NCI-H460 (cell line): ENCODE results near the gene MPV17L2. TPM values are rescaled to one million over a fixed set of nuclear protein-coding genes. Genes with fewer than 3 reads are reported as not detected.

Experiments
- DNase-seq: peaks from one replicate; pipeline ENCODE4 v3.0.0-alpha.2; 2016; ENCODE audit warnings: low read depth; ENCODE audit errors: extremely low read depth
- total RNA-seq: library from RNA; depleted of rRNA; stranded (reverse); fragments of >200 nt; shearing (Covaris generic); gene quantifications from 2 replicates; pipeline ENCODE4 v1.2.3, GENCODE V29; 2014

Gene MPV17L2
- total RNA-seq, 1 experiment from 2014 or later, result 7.6 TPM

DNA sequence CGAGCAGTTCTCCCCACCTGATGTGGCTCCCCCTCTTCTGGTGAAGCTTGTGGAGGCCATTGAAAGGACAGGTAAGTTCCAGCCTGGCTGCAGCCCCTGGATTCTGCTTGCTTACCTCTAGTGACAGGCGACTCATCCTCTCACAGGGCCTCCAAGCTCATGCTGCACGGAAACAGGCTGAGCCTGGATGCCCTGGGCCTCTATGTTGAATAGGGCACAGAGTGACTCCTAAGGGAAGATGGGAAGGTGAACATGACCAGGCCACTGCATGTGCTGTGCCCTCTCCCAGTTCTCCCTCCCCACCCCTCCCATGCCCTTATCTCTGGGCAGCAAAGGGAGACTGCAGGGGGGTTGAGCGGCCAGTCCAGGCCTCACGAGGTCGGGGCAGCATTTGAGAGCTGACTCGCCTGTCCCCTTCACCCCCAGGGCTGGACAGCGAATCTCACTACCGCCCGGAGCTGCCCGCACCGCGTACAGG is 32.5 kb upstream of the MPV17L2 start:
- DNase-seq, result no peak

DNA sequence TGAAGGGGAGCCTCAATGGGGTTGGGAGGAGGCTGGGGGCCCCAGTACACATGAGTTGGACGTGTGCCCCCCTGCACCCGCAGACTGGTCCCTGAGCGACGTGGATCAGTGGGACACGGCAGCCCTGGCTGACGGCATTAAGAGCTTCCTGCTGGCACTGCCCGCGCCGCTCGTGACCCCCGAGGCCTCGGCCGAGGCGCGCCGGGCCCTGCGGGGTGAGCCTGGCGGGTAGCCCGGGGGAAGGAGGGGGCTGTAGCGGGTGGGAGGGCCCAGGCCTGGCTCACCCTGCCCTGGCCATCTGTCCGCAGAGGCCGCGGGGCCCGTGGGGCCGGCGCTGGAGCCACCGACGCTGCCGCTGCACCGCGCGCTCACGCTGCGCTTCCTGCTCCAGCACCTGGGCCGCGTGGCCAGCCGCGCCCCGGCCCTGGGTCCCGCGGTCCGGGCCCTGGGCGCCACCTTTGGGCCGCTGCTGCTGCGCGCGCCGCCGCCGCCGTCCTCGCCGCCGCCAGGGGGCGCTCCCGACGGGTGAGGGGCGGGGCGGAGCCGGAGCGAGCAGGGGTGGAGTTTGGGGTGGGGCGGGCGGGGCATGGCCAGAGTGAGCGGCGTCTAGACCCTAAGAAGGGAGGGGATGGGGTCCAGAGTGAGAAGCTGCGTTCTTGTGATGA is 31.9 kb upstream of the MPV17L2 start:
- DNase-seq, result peak; percentile 56

- DNase-seq, result no peak
Measured at GRCh38 chr19:18161636-18162002, 31.4 kb upstream of the MPV17L2 start.

DNA sequence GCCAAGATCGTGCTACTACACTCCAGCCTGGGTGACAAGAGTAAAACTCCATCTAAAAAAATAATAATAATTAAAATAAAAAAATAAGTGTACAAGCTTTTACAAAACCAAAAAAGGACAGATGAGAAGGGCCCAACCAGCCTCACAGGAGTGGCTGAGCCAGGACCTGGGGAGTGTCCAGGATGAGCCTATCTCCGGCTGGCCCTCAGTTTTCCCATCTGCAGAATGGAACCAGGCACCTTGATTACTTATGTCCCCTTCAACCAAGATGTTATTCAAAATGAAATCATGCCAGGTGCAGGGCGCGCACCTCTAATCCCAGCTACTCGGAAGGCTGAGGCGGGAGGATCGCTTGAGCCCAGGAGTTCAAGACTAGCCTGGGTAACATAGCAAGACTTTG is 28.9 kb upstream of the MPV17L2 start:
- DNase-seq, result no peak

DNA sequence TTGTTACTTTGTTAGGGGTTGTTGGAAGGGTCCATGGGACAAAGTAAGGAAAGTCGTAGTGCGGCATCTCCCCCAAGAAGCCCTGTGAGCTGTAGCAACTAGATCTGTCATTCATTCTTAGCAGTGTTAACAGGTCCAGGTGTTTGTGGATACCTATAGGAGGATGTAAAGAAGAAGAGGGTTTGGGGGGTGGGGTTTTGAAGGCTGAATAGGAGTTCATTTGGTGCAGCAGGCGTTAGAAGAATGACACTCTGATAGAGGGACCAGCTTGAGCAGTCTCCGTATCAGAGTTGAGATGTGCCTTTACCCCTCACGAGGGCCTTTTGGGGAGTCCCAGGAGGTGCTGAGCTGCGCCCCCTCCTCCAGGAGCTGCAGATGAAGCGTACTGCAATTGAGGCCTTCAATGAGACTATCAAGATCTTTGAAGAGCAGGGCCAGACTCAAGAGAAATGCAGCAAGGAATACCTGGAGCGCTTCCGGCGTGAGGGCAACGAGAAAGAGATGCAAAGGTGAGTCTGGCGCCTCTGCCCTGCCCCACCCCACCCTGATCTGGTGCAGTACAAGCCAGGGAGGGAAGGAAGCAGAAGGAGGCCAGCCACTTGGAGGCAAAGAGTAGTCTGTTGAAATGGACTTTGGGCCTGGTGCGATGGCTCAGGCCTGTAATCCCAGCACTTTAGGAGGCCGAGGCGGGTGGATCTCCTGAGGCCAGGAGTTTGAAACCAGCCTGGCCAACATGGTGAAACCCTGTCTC is 27.0 kb upstream of the MPV17L2 start:
- DNase-seq, result no peak

DNA sequence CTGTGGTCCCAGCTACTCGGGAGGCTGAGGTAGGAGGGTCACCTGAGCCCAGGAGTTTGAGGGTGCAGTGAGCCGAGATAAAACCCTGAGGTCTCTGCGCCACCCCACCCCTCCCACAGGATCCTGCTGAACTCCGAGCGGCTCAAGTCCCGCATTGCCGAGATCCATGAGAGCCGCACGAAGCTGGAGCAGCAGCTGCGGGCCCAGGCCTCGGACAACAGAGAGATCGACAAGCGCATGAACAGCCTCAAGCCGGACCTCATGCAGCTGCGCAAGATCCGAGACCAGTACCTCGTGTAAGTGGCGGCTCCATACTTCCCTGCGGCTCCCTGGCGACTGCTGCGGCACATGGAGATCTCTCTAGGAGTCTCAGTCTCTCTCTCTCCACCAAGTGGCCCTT is 26.0 kb upstream of the MPV17L2 start:
- DNase-seq, result no peak

DNA sequence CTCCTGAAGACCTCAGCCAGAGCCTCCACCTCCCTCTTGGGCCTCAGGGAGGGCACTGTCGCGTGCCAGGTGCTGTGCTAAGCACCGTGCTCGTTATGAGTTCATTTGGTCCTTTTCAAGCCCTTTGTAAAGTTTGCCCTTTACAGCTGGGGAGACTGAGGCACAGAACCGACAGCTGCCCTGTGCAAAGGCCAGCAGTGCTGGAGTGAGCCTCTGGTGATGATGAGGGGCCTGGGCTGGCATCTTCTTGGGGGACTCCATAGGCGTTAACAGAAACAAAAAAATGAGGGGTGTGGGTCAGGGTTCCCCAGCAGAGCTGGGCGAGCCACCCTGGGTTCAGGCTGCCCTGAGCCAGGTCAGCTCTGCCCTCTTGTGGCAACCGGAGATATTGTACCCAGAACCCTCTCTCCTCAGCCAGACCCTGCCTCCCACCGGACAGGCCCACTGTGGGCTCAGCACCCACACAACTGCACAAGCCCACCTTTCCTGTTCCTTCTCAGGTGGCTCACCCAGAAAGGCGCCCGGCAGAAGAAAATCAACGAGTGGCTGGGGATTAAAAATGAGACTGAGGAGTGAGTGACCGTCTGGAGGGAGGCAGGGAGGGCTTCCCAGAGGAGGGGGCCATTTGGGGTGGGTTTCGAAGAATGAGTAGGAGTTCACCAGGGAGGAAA is 24.9 kb upstream of the MPV17L2 start:
- DNase-seq, result no peak

DNA sequence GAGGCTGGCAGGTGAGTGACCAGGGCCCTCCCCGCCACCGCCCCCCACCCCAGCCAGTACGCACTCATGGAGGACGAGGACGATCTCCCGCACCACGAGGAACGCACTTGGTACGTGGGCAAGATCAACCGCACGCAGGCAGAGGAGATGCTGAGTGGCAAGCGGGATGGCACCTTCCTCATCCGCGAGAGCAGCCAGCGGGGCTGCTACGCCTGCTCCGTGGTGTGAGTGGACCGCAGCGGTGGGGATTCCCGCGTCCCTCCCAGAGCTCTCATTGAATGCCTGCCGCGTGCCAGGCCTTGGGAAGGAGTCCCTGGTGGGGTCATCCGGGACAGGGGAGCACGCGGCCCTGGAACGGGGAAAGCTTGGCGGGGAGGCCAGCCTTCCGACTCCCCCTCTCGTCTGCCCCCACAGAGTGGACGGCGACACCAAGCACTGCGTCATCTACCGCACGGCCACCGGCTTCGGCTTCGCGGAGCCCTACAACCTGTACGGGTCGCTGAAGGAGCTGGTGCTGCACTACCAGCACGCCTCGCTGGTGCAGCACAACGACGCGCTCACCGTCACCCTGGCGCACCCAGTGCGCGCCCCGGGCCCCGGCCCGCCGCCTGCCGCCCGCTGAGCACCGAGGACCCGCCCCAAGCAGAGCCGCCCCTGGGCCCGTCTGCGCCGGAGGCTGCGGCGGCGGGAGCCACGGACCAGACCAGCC is 24.2 kb upstream of the MPV17L2 start:
- no peak for DNase-seq

- no peak for DNase-seq
Measured at GRCh38 chr19:18170714-18171255, 22.2 kb upstream of the MPV17L2 start.

DNA sequence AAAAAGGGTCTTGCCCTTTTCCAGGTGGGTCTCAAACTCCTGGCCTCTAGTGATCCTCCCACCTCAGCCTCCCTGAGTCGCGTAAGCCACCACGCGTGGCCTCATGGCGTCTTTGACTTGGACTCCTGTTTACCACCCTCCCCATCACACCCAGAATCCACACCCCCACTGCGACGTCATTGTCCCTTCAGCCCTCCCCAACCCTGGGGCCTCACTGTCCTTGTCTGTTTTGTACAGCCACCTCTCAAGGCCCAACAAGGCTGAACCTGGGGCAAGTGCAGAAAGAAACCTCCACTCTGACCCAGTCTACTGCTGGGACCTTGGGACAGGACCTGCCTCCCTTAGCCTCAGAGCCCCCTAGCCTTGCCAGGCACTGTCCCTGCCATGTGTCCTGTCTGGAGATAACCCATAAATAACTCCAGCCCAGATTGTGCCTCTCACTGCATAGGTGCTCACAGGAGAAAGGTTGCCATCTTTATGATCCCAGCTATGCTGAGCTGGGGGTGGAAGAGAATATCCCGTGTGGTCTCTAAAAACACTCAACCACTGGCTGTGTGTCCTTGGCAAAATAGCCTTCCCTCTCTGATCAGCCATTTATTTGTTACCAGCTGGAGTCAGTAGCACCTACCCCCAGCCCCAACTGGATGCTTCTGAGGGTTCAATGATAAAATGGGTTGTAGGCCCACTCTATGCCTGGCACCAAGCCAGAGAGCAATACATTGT is 21.3 kb upstream of the MPV17L2 start:
- DNase-seq, result no peak

DNA sequence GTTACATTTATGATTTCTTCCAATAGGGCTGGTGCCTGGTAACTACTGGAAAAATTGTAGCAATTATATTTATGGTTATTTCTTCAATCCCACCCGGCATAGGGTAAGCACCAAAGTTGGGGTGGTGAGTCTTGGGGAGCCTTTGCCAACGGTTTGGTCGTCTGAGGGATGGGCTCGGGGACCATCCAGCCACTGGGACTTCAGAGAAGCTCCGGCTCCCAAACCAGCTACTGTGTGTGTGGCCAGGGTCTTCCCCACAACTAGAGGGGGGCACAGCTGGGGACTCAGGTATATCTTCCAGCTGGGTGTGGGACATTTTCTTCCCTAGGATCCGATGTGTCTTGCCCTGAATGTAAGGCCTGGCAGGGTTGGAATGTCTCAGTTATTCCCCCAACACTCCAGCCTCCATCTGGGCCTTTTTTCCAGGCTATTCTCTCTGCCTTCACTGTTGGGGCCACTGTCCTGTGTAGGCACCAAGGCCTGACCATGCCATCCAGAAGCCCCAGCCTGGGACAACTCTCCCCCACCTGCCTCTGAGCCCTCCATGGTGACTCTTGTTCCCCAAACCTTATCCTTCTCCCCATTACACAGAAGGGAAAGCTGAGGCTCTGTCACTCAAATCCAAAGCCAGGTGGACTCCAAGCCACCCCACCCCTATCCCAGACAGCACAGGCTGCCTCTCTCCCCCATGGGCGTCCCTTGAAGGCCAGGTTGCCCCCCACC is 20.5 kb upstream of the MPV17L2 start:
- DNase-seq, result no peak

- no peak for DNase-seq
Measured at GRCh38 chr19:18173054-18173571, 19.9 kb upstream of the MPV17L2 start.

DNA sequence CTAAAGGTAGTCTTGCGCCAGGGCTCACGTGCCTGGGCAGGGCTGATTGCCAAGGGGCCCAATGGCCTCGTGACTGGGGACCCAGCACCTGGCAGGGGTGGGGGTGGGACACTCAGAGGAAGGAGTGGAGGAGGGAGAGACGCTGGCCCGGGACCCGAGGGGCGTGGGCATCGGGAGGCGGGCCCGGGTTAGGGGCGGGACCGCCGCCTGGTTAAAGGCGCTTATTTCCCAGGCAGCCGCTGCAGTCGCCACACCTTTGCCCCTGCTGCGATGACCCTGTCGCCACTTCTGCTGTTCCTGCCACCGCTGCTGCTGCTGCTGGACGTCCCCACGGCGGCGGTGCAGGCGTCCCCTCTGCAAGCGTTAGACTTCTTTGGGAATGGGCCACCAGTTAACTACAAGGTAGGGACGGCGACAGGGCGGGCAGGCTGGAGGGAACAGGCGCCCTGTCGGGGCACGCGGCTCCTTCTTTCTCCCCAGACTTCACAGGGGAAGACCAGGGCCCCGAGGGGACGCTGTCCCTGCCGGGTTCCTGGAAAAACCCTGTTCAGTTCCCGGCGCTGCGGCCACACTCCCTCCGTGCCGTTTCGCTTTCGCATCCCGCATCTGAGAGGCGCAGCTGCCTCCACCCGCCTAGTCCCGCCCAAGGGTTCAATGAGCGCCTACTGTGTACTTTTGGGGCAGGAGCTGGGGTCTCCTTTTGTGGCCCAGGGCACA is 19.3 kb upstream of the MPV17L2 start, which contains the start of gene IFI30:
Gene IFI30, plus strand, starts transcription at position 242 of the 717 bp plus-strand sequence. Its CDS starts 29 bp downstream, at position 271.
- no peak for DNase-seq

- no peak for DNase-seq
Measured at GRCh38 chr19:18174983-18175382, 18.0 kb upstream of the MPV17L2 start.

- no peak for DNase-seq
Measured at GRCh38 chr19:18176367-18177310, 16.4 kb upstream of the MPV17L2 start.

DNA sequence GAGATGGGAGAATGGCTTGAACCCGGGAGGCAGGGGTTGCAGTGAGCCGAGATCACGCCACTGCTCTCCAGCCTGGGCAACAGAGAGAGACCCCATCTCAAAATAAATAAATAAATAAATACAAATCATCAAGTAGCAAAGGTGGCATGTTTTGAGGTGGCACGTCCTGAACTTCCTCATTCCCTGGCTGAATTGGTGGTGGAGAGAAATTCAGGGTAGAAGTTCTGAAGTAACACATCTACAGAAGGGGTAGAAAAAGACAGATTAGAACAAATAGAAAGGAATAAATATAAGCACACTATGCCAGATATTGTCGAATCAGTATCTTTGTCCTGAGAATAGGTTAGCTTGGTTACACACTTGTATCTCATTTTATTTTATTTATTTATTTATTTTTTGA is 13.1 kb upstream of the MPV17L2 start:
- DNase-seq, result no peak

GRCh38 chr19:18183529-18183928 is 9.5 kb upstream of the MPV17L2 start:
- DNase-seq, result no peak
